Measurements from ENCODE around the gene PTGR3. TPM values are rescaled to one million over a fixed set of nuclear protein-coding genes. Genes with fewer than 3 reads are reported as not detected.

PTGR3 gene
- total and polyA plus RNA-seq, 2 experiments from 2014 or later: 17.4 to 21.1 TPM

- no peaks in the 10 kb centered on the region for H3K9me3 ChIP-seq (ENCODE audit: low read depth)
- no peaks in the 10 kb centered on the region for H3K27me3 ChIP-seq
- no peak for TF ChIP-seq CTCF (IDR thresholded peaks at IDR 0.05; ENCODE audit: low read depth, low read length)
- DNase-seq (ENCODE audit: low read depth in 1 of 2, low spot score in 1 of 2): no peak
- no peaks in the 10 kb centered on the region for H3K36me3 ChIP-seq
- no peak overlapping the region for H3K4me3 ChIP-seq
- H3K4me1 ChIP-seq (ENCODE audit: low read depth): peaks cover 27% of the 10 kb centered on the region
- H3K27ac ChIP-seq: no peak overlapping the region
Observed at GRCh38 chr18:75222407-75222806, 13.5 kb upstream of the PTGR3 start.

- Histone ChIP-seq H3K4me3 (no peak overlapping the region), H3K9me3 (ENCODE audit: low read depth) (no peaks in the 10 kb centered on the region), H3K4me1 (ENCODE audit: low read depth) (peaks cover 21% of the 10 kb centered on the region), H3K36me3 (no peaks in the 10 kb centered on the region), H3K27ac (no peak overlapping the region), H3K27me3 (no peaks in the 10 kb centered on the region)
- no peak for TF ChIP-seq CTCF (IDR thresholded peaks at IDR 0.05; ENCODE audit: low read depth, low read length)
- no peak for DNase-seq (ENCODE audit: low read depth in 1 of 2, low spot score in 1 of 2)
Observed at GRCh38 chr18:75221897-75222296, 13.0 kb upstream of the PTGR3 start.

GRCh38 chr18:75221397-75221796 lies 12.5 kb upstream of the PTGR3 start:
- Histone ChIP-seq H3K9me3 (ENCODE audit: low read depth) (no peaks in the 10 kb centered on the region), H3K27me3 (no peaks in the 10 kb centered on the region), H3K4me3 (no peak overlapping the region), H3K27ac (no peak overlapping the region), H3K36me3 (no peaks in the 10 kb centered on the region), H3K4me1 (ENCODE audit: low read depth) (peaks cover 16% of the 10 kb centered on the region)
- no peak for TF ChIP-seq CTCF (IDR thresholded peaks at IDR 0.05; ENCODE audit: low read depth, low read length)
- DNase-seq (ENCODE audit: low read depth in 1 of 2, low spot score in 1 of 2): no peak

GRCh38 chr18:75220551-75221355 lies 11.8 kb upstream of the PTGR3 start:
- H3K36me3 ChIP-seq: no peaks in the 10 kb centered on the region
- no peaks in the 10 kb centered on the region for H3K27me3 ChIP-seq
- peaks cover 11% of the 10 kb centered on the region for H3K4me1 ChIP-seq (ENCODE audit: low read depth)
- H3K27ac ChIP-seq: no peak overlapping the region
- TF ChIP-seq CTCF (IDR thresholded peaks at IDR 0.05; ENCODE audit: low read depth, low read length): no peak
- DNase-seq (ENCODE audit: low read depth in 1 of 2, low spot score in 1 of 2): no peak
- no peaks in the 10 kb centered on the region for H3K9me3 ChIP-seq (ENCODE audit: low read depth)
- no peak overlapping the region for H3K4me3 ChIP-seq

- DNase-seq (ENCODE audit: low read depth in 1 of 2, low spot score in 1 of 2): no peak
- H3K27me3 ChIP-seq: no peaks in the 10 kb centered on the region
- no peaks in the 10 kb centered on the region for H3K9me3 ChIP-seq (ENCODE audit: low read depth)
- H3K27ac ChIP-seq: no peak overlapping the region
- H3K36me3 ChIP-seq: no peaks in the 10 kb centered on the region
- TF ChIP-seq CTCF (IDR thresholded peaks at IDR 0.05; ENCODE audit: low read depth, low read length): no peak
- no peak overlapping the region for H3K4me3 ChIP-seq
- H3K4me1 ChIP-seq (ENCODE audit: low read depth): peaks cover 11% of the 10 kb centered on the region
Observed at GRCh38 chr18:75219745-75220375, 10.9 kb upstream of the PTGR3 start.
